Pancreas (tissue), 10 donors: Measurements from ENCODE around the gene C16orf89. TPM values are rescaled to one million over a fixed set of nuclear protein-coding genes. Genes with fewer than 3 reads are reported as not detected.

Experiments used
- ATAC-seq, 4 donors: fragments of 200-7000 bp; cut with Tn5 transposase; one replicate each; pipeline versions ENCODE4 v1.8.0 to v1.9.1; 2020; ENCODE audit warnings: mild to moderate bottlenecking in 4 of 4, moderate library complexity in 4 of 4
- DNase-seq, 6 donors: peaks; one replicate each; pipeline ENCODE4 v3.0.0-alpha.2; 2020
- FAIRE-seq: peaks from 2 replicates; lab custom pipeline; 2012; peaks lifted over from hg19 to GRCh38; lab: Jason Lieb, UNC
- H3K27ac ChIP-seq, 4 donors: fragments of 200-600 bp; sonication (generic); 1 replicate in 3 of 4; 2 replicates in 1 of 4; pipeline versions ENCODE4 v1.5.0 to v1.8.0; 2020
- H3K27me3 ChIP-seq, 4 donors: fragments of 200-600 bp; one replicate each; pipeline ENCODE4 v1.8.0; 2021
- H3K36me3 ChIP-seq, 3 donors: fragments of 200-600 bp; sonication (generic) in 1 of 3; one replicate each; pipeline versions ENCODE4 v1.5.0 to v1.8.0; 2020 to 2021
- H3K4me1 ChIP-seq, 3 donors: fragments of 200-600 bp; one replicate each; pipeline ENCODE4 v1.8.0; 2021
- H3K4me3 ChIP-seq, 4 donors: fragments of 200-600 bp; sonication (generic) in 2 of 4; one replicate each; pipeline versions ENCODE4 v1.5.0 to v1.8.0; 2020 to 2021
- H3K9me3 ChIP-seq, 4 donors: fragments of 200-600 bp; one replicate each; pipeline ENCODE4 v1.8.0; 2021
- CTCF ChIP-seq, 4 donors: fragments of 200-600 bp; sonication (generic) in 3 of 4; IDR thresholded peaks; one replicate each; pipeline versions ENCODE4 v1.5.0 to v1.8.0; 2021; ENCODE audit warnings: antibody characterized with exemption in 4 of 4
- WGBS, 2 donors: extraction: QIAGEN DNeasy Blood & Tissue Kit; methylation state at CpG; one replicate each; pipeline ENCODE4 v1.1.7; 2013; 5-methylcytosine and 5-hydroxymethylcytosine counted together
- intact Hi-C, 3 donors: fragments of 100-400 bp; cut with DNase I; formaldehyde crosslinking; loops; one replicate each; pipeline versions ENCODE4 v1.11.1 to v1.14.2; 2022
- polyA plus RNA-seq, 2 donors: library from polyadenylated mRNA; stranded (reverse); fragments of 200-250 nt; gene quantifications; one replicate each; pipeline ENCODE4 v1.2.3, GENCODE V29; 2013
- total RNA-seq, 6 donors: library from RNA; stranded (reverse); fragmentation: NEBNext Ultra II Directional in 4 of 6; extraction: Animal tissue kit (Norgen Biotek cat#: 25700) in 4 of 6; gene quantifications; one replicate each; pipeline versions ENCODE4 v1.2.1 to v1.2.4, GENCODE V29; 2021 to 2023
- donor health status: healthy with polysubstance abuse.
- donor health status: DM: no; HTN: no; CAD: no; lungs with moderate emphysema.
- donor health status: DM: no; HTN: no; CAD: no.
- donor health status: control.
- donor health status: control.
- donor health status: Bipolar disorder and iron deficiency.
- donor health status: DM: yes; HTN: yes; CAD: no.
- donor health status: DM: no; HTN: no; CAD: no.
- donor health status: DM: no; HTN: no; CAD: no.
- donor health status: DM: yes; HTN: yes; CAD: no.

The C16orf89 gene
- total and polyA plus RNA-seq, 8 donors: 1.1 to 9.1 (median 2.3) TPM; not detected in 1

GRCh38 chr16:5060073-5060641 is 5.6 kb downstream of the C16orf89 start:
- H3K9me3 ChIP-seq: no peaks in the 10 kb centered on the region
- DNase-seq: no peak
- H3K4me1 ChIP-seq: no peaks in the 10 kb centered on the region
- no peak for TF ChIP-seq CTCF (IDR thresholded peaks at IDR 0.05)
- H3K27me3 ChIP-seq: no peaks in the 10 kb centered on the region
- intact Hi-C loops: no loop called here
- WGBS, 2 donors: 77 to 79% methylated on average over 8 to 10 of the region's 10 CpGs
- no peak for FAIRE-seq
- no peak overlapping the region for H3K4me3 ChIP-seq
- H3K36me3 ChIP-seq: no peaks in the 10 kb centered on the region
- H3K27ac ChIP-seq: no peak overlapping the region
- ATAC-seq: no peak

GRCh38 chr16:5059386-5060072 is 6.2 kb downstream of the C16orf89 start:
- ATAC-seq (no peak), DNase-seq (no peak), FAIRE-seq (no peak)
- no peaks in the 10 kb centered on the region for H3K36me3 ChIP-seq
- H3K27me3 ChIP-seq: no peaks in the 10 kb centered on the region
- intact Hi-C loops: no loop called here
- no peak overlapping the region for H3K27ac ChIP-seq
- no peak for TF ChIP-seq CTCF (IDR thresholded peaks at IDR 0.05)
- no peaks in the 10 kb centered on the region for H3K4me1 ChIP-seq
- no peaks in the 10 kb centered on the region for H3K9me3 ChIP-seq
- WGBS, 2 donors: 81 to 83% methylated on average over 6 of the region's 6 CpGs
- H3K4me3 ChIP-seq: no peak overlapping the region

- intact Hi-C loops: no loop called here
- ATAC-seq (no peak), DNase-seq (no peak), FAIRE-seq (no peak)
- no peaks in the 10 kb centered on the region for H3K9me3 ChIP-seq
- no peaks in the 10 kb centered on the region for H3K27me3 ChIP-seq
- no peaks in the 10 kb centered on the region for H3K4me1 ChIP-seq
- H3K27ac ChIP-seq: no peak overlapping the region
- whole genome bisulfite sequencing, 2 donors: 64% methylated on average over 7 of the region's 7 CpGs
- H3K4me3 ChIP-seq: no peak overlapping the region
- no peak for TF ChIP-seq CTCF (IDR thresholded peaks at IDR 0.05)
- no peaks in the 10 kb centered on the region for H3K36me3 ChIP-seq
Measured at GRCh38 chr16:5058476-5058875, 7.3 kb downstream of the C16orf89 start.

- peak in 3 of 4 donors; percentile 55 to 74 (median 62) for ATAC-seq
- TF ChIP-seq CTCF (IDR thresholded peaks at IDR 0.05): no peak
- intact Hi-C loops: no loop called here
- DNase-seq: peak in 1 of 6 donors; percentile 26
- 18 to 28% methylated on average over 11 of the region's 11 CpGs for WGBS, 2 donors
- Histone ChIP-seq H3K4me1 (no peaks in the 10 kb centered on the region), H3K27me3 (no peaks in the 10 kb centered on the region), H3K4me3 (no peak overlapping the region), H3K27ac (no peak overlapping the region), H3K9me3 (no peaks in the 10 kb centered on the region), H3K36me3 (no peaks in the 10 kb centered on the region)
- FAIRE-seq: no peak
Measured at GRCh38 chr16:5056352-5056751, 9.4 kb downstream of the C16orf89 start.
